ENCODE data around the gene SPATA45.
"Not testable (repeated sequence)": the region's sequence is repeated elsewhere in the genome, so short reads cannot be mapped to it uniquely, and the experiment has no call there.

Gene SPATA45

DNA sequence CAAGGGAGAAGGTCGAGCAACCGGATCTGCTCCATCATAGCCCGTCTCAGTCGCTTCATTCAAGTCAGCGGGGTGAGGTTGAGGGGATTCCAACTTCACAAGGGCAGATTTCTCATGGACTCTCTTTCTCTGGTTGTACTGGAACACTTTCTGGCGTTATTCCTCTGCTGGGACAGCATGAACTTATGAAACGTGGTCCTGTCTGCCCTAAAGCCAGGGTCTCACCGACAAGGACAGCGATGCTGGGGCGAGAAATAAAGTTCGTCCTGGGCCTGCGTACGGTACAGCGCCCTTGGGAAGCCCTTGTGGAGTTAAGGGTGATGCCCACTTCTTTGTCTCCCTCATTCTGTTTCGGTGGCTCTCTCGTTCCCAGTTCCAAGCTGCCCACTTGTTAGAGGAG lies 9.3 kb upstream of the SPATA45 start:
- no peaks in the 10 kb centered on the region for H3K27me3 Mint-ChIP-seq
- peaks cover 27% of the 10 kb centered on the region for H3K4me1 Mint-ChIP-seq (ENCODE audit: low read depth)
- peaks cover 23% of the 10 kb centered on the region for H3K36me3 Mint-ChIP-seq (ENCODE audit: low read depth)
- H3K27ac Mint-ChIP-seq = no peak overlapping the region
- no peaks in the 10 kb centered on the region for H3K9me3 Mint-ChIP-seq
- H3K4me3 Mint-ChIP-seq = no peak overlapping the region

DNA sequence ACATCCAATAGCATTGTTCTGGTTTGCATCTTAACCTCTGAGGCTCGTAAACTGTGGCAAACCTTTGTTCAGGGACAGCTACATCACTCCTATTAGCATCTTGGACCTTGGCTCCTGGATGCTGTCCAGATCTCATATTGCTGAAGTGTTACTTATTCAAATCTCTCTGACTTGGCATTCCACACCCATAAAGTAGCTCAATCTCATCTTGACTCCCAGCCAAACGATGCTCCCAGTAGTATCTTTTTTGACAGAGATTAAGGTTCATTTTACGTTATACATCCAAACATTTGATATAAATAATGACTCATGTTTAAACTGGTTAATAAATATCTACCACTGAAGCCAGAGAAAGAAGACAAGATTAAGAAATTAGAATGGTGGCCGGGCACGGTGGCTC lies 6.2 kb upstream of the SPATA45 start:
- no peak overlapping the region for H3K4me3 Mint-ChIP-seq
- no peaks in the 10 kb centered on the region for H3K9me3 Mint-ChIP-seq
- no peak overlapping the region for H3K27ac Mint-ChIP-seq
- H3K4me1 Mint-ChIP-seq (ENCODE audit: low read depth) = peaks cover 21% of the 10 kb centered on the region
- peaks cover 19% of the 10 kb centered on the region for H3K36me3 Mint-ChIP-seq (ENCODE audit: low read depth)
- no peaks in the 10 kb centered on the region for H3K27me3 Mint-ChIP-seq

DNA sequence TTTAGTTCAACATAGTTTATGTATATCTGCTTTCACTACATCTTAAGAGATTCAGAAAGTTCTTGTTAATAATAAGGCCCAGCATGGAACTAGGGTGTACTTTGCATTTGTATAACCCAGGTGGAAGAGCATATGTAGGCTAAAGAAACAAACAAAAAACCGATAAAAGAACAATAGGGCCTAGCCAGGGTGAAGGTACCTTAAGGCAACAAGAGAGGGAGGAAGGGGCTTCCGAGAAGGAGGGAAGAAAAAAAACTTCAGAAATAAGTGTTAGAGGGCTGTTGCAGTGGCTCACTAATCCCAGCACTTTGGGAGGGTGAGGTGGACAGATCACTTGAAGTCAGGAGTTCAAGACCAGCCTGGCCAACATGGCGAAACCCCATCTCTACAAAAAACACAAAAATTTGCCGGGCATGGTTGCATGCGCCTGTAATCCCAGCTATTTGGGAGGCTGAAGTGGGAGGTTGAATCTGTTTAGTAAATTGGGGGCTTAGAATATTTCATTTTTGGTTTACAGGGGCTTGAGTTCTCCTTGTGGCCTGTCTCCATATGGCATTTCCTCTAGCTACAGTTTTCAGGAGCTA lies 4.7 kb upstream of the SPATA45 start:
- Mint-ChIP-seq H3K9me3 (no peaks in the 10 kb centered on the region), H3K27ac (no peak overlapping the region), H3K4me3 (no peak overlapping the region), H3K4me1 (ENCODE audit: low read depth) (peaks cover 16% of the 10 kb centered on the region), H3K27me3 (no peaks in the 10 kb centered on the region), H3K36me3 (ENCODE audit: low read depth) (peaks cover 19% of the 10 kb centered on the region)

DNA sequence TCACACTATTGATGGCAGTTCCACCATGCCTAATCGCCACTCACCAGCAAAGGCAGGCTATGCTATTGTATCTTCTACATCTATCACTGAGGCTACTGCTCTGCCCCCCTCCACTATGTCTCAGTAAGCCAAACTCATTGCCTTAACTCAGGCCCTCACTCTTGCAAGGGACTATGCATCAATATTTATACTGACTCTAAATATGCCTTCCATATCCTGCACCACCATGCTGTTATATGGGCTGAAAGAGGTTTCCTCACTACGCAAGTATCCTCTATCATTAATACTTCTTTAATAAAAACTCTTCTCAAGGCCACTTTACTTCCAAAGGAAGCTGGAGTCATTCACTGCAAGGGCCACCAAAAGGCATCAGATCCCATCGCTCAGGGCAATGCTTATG lies 2.9 kb downstream of the SPATA45 start:
- not testable (repeated sequence) for H3K4me1 Mint-ChIP-seq (ENCODE audit: low read depth); H3K27me3 Mint-ChIP-seq; H3K27ac Mint-ChIP-seq; H3K36me3 Mint-ChIP-seq (ENCODE audit: low read depth); H3K4me3 Mint-ChIP-seq; H3K9me3 Mint-ChIP-seq

DNA sequence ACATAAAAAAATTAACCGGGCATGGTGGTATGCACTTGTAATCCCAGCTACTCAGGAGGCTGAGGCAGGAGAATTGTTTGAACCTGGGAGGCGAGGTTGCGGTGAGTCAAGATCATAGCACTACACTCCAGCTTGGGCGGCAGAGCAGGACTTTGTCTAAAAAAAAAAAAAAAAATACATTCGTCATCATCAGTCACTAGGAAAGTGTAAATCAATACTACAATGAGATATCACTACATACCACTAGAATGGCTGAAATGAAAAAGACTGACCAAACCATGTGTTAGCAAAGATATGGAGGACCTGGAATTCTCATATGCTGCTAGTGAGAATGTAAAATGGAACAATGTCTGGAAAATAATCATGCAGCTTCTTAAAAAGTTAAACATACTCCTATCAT lies 9.3 kb downstream of the SPATA45 start:
- Mint-ChIP-seq H3K9me3 (no peaks in the 10 kb centered on the region), H3K4me1 (ENCODE audit: low read depth) (no peaks in the 10 kb centered on the region), H3K27me3 (no peaks in the 10 kb centered on the region), H3K36me3 (ENCODE audit: low read depth) (no peaks in the 10 kb centered on the region), H3K27ac (no peak overlapping the region), H3K4me3 (no peak overlapping the region)

DNA sequence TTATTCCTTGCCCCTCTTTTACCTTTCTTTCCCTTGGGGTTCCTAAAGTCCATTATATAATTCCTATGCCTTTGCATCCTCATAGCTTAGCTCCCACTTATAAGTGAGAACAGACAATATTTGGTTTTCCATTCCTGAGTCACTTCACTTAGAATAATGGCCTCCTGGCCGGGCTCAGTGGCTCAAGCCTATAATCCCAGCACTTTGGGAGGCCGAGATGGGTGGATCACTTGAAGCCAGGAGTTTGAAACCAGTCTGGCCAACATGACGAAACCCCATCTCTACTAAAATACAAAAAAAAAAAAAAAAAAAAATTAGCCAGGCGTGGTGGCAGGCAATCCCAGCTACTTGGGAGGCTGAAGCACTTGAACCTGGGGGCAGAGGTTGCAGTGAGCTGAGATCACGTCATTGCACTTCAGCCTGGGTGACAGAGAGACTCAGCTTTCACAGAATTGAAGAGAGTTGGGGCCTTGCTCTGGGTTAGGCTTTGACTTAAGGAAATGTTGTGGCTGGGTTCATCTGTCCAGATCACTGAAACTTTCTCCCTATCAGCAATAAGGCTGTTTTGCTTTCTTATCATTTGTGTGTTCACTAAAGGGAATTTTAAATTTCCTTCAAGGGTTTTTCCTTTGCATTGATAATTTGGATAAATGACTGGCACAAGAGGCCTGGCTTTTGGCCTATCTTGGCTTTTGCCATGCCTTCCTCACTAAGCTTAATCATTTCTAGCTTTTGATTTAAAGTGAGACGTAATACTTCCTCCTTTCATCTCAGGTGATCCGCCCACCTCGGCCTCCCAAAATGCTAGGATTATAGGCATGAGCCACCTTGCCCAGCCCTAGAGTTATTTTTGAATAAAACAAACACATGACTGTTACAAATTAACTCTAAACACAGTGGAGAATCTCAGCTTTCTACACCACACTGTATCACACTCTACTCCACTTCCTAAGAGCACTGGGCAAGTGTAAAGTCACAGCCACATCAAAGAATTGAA lies 13.9 kb downstream of the SPATA45 start:
- H3K9me3 Mint-ChIP-seq; H3K4me3 Mint-ChIP-seq; H3K27me3 Mint-ChIP-seq; H3K4me1 Mint-ChIP-seq (ENCODE audit: low read depth); H3K36me3 Mint-ChIP-seq (ENCODE audit: low read depth); H3K27ac Mint-ChIP-seq: not testable (repeated sequence)

DNA sequence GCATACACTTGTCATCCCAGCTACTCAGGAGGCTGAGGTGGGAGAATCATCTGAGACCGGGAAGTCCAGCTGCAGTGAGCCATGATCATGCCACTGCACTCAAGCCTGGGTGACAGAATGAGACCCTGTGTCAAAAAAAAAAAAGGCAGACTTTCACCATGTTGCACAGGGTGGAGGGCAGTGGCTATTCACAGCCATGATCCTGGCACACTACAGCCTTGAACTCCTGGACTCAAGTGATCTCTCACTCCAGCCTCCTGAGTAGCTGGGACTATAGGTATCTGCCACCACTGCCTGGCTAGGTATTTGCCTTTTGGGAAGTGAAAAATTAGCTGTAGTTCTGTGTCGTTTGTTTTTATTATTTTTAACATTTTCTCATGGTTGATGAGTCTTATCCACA lies 19.1 kb downstream of the SPATA45 start:
- Mint-ChIP-seq H3K4me3 (no peak overlapping the region), H3K27ac (no peak overlapping the region), H3K9me3 (peaks cover 15% of the 10 kb centered on the region), H3K36me3 (ENCODE audit: low read depth) (peaks cover 12% of the 10 kb centered on the region), H3K27me3 (no peaks in the 10 kb centered on the region), H3K4me1 (ENCODE audit: low read depth) (peaks cover 3% of the 10 kb centered on the region)

DNA sequence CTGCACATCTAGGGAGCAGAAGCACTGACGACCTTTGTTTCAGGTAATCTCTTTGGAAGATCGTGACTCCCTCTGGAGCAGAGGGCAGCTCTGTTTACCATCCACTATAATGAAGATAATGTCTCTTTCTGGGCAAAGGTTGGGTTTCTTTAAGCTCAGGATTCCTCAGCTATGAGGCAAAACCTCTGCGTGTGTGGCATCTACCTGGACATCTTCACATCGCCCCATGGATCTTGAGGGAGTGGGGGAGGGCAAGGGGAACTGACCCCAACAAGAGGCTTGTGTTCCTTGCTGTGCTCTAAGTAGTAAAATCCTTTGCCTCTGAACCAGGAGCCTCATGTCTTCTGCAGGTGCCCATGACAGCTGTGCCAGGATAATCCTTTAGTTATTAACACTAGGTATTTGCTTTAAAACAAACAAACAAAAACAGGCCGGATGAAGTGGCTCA lies 19.6 kb downstream of the SPATA45 start:
- no peak overlapping the region for H3K27ac Mint-ChIP-seq
- peaks cover 3% of the 10 kb centered on the region for H3K4me1 Mint-ChIP-seq (ENCODE audit: low read depth)
- peaks cover 12% of the 10 kb centered on the region for H3K36me3 Mint-ChIP-seq (ENCODE audit: low read depth)
- no peaks in the 10 kb centered on the region for H3K27me3 Mint-ChIP-seq
- peaks cover 15% of the 10 kb centered on the region for H3K9me3 Mint-ChIP-seq
- H3K4me3 Mint-ChIP-seq = no peak overlapping the region

DNA sequence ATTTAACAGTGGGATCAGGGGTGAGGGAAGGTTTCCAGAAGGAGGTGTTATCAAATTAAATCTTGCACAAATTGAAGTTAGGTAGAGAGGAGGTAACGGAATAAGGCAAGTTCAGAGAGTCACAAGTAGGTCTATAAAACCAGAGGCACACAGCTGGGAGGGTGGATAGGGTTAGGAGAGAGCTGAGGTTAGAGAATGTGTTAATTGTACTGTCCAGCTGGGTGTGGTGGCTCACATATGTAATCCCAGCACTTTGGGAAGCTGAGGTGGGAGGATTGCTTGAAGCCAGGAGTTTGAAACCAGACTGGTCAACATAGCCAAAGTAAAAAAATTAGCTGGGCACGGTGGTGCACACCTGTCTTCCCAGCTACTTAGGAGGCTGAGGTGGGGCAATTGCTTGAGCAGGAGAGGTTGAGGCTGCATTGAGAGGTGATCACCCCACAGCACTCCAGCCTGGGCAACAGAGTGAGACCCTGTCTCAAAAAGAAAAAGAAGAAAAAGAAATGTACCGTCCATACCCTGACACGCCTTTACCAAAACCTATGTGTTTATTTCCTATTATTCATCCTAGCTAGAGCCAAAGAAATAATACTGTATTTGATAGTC lies 20.2 kb downstream of the SPATA45 start:
- Mint-ChIP-seq H3K4me3 (no peak overlapping the region), H3K27ac (no peak overlapping the region), H3K36me3 (ENCODE audit: low read depth) (peaks cover 12% of the 10 kb centered on the region), H3K4me1 (ENCODE audit: low read depth) (peaks cover 3% of the 10 kb centered on the region), H3K27me3 (no peaks in the 10 kb centered on the region), H3K9me3 (peaks cover 15% of the 10 kb centered on the region)

DNA sequence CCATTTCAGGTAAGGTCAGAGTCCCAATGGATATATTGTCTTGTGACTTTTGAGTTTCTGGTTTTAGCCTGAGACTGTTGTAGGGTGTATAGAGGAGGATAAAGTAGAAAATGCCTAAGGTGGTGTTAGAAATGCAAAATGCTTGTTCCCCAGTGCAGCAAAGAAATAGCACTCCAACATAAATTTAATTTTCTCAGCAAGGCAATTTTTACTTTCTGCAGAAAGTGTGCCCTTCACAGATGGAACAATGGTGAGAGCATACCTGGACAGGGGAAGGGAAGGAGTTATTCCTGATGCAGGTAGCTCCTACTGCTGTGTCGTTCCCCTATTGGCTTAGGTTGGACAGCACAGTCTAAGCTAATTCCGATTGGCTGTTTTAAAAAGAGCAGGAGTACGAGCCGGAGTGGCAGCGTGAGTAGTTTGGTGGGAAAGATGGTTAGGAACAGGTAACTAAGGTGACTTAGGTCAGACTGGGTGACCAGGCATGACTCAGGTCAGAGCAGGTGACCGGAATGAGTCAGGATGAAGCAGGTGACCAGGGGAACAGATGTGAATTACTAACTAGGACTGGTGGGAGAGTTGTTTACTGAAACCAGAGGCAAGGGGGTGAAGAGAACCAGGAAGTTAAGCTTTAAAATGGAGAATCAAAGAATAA lies 21.5 kb downstream of the SPATA45 start:
- Mint-ChIP-seq H3K4me3 (no peak overlapping the region), H3K27me3 (no peaks in the 10 kb centered on the region), H3K27ac (no peak overlapping the region), H3K9me3 (peaks cover 15% of the 10 kb centered on the region), H3K4me1 (ENCODE audit: low read depth) (no peaks in the 10 kb centered on the region), H3K36me3 (ENCODE audit: low read depth) (peaks cover 12% of the 10 kb centered on the region)

DNA sequence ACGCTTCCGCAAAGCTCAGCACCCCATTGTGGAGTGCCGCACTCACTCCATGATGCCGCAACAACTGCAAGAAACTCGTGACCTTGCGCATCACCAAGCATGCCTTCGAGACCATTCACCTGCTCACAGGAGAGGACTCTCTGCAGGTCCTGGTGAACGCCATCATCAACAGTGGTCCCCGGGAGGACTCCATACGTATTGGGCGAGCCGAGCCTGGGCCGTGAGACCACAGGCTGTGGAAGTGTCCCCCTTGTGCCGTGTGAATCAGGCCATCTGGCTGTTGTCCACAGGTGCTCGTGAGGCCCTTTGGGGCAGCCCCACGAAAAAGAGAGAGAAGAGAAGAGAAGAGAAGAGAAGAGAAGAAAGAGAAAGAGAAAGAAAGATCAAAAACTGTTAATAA lies 23.2 kb downstream of the SPATA45 start:
- Mint-ChIP-seq H3K27me3 (no peaks in the 10 kb centered on the region), H3K4me3 (no peak overlapping the region), H3K27ac (no peak overlapping the region)

DNA sequence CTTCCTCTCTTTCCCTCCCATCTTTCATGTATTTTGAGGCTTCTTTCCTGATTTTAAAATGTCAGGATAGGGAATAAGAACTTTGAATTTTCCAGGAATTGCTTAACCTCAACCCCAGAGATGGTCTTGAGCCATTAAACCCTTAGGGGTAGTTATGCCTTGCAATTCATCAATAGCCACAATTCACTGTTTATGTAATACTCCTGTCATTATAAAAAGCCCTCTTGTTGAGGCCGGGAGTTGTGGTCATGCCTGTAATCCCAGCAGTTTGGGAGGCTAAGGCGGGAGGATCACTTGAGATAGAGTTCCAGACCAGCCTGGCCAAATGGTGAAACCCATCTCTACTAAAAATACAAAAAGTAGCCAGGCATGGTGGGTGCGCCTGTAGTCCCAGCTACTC lies 24.5 kb downstream of the SPATA45 start:
- peaks cover 12% of the 10 kb centered on the region for H3K36me3 Mint-ChIP-seq (ENCODE audit: low read depth)
- no peaks in the 10 kb centered on the region for H3K27me3 Mint-ChIP-seq
- H3K9me3 Mint-ChIP-seq = peaks cover 15% of the 10 kb centered on the region
- H3K4me1 Mint-ChIP-seq (ENCODE audit: low read depth) = peaks cover 5% of the 10 kb centered on the region
- H3K27ac Mint-ChIP-seq = no peak overlapping the region
- H3K4me3 Mint-ChIP-seq = no peak overlapping the region

More for the DNA sequence above, 23.2 kb downstream of the SPATA45 start:
- peaks cover 15% of the 10 kb centered on the region for H3K9me3 Mint-ChIP-seq
- H3K4me1 Mint-ChIP-seq (ENCODE audit: low read depth) = peaks cover 5% of the 10 kb centered on the region
- peaks cover 12% of the 10 kb centered on the region for H3K36me3 Mint-ChIP-seq (ENCODE audit: low read depth)

DNA sequence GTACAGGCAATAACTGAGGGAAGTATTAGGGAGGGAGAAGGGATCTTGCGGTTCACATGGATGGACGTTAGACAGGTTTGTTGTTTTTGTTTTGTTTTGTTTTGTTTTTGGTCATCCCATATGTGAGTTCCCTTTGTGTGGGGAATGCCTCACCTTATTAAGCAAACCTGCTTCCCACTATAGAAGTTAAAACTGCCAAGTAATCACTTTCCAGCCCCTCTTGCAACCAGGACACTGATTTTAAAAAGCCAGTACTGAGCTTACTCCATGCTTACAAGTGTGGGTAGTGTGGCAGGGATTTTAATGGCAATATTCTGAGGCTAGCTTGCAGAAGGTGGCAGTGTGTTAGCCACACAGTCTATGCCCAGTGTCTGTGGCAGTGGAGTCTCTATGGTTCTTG lies 26.5 kb downstream of the SPATA45 start:
- Mint-ChIP-seq H3K4me3 (no peak overlapping the region), H3K9me3 (peaks cover 11% of the 10 kb centered on the region), H3K36me3 (ENCODE audit: low read depth) (peaks cover 10% of the 10 kb centered on the region), H3K4me1 (ENCODE audit: low read depth) (peaks cover 5% of the 10 kb centered on the region), H3K27me3 (no peaks in the 10 kb centered on the region), H3K27ac (no peak overlapping the region)

DNA sequence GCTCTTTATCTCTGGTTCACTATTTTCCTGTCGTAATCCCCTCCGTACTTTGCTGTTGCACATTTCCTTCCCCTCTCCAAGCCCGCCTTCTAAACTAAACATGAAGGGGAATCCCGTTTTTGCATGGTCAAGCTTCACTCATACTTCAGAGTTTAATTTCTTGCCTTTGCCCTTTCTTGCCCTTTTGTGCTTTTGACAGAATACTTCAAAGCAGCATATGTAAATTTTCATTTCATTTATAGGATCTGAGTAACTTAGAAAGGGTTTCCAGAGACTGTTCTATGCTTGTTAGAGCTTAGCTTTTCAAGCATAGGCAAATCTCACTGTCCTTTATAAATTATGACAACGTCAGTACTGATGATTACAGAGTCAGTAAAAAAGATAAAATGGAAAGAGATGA lies 27.7 kb downstream of the SPATA45 start:
- Mint-ChIP-seq H3K36me3 (ENCODE audit: low read depth) (peaks cover 4% of the 10 kb centered on the region), H3K27me3 (no peaks in the 10 kb centered on the region), H3K27ac (no peak overlapping the region), H3K4me3 (peak overlapping the region; percentile 18), H3K4me1 (ENCODE audit: low read depth) (peaks cover 5% of the 10 kb centered on the region), H3K9me3 (peaks cover 3% of the 10 kb centered on the region)
